K562 treated with DMSO at 1 percent for 24 hours (cell line): Measurements from ENCODE around the gene DAND5. TPM values are rescaled to one million over a fixed set of nuclear protein-coding genes. Genes with fewer than 3 reads are reported as not detected.

Experiments
- total RNA-seq: library from RNA; unstranded; fragments of 300-600 nt; gene quantifications from 2 replicates; pipeline ENCODE4 v1.2.3, GENCODE V29; 2022; ENCODE audit warnings: low read depth; ENCODE audit not compliant: insufficient read depth

The DAND5 gene
- total RNA-seq, result 0.14 TPM in 1 of 2 replicates, not detected in the other

GRCh38 chr19:12969292-12969988 is at the start of gene DAND5:
Gene DAND5, plus strand, starts transcription at chr19:12969576. Its CDS starts 85 bp downstream, at chr19:12969661.

GRCh38 chr19:12933287-12934072 is 35.9 kb upstream of the DAND5 start, which contains the start of gene FARSA:
Gene FARSA, minus strand, starts transcription at chr19:12933711. Its CDS starts 15 bp downstream, at chr19:12933696.

GRCh38 chr19:12937927-12938778 is 31.2 kb upstream of the DAND5 start, which contains the start of gene CALR:
Gene CALR, plus strand, starts transcription at chr19:12938609. Its CDS starts 71 bp downstream, at chr19:12938680.

GRCh38 chr19:12945479-12946091 is 23.8 kb upstream of the DAND5 start, which contains the start of gene RAD23A:
Gene RAD23A, plus strand, starts transcription at chr19:12945862. Its CDS starts 87 bp downstream, at chr19:12945949.

GRCh38 chr19:12956446-12957388 is 12.7 kb upstream of the DAND5 start, which contains the start of gene GADD45GIP1:
Gene GADD45GIP1, minus strand, starts transcription at chr19:12957223. Its CDS starts 11 bp downstream, at chr19:12957212.

GRCh38 chr19:12994701-12995595 is 25.6 kb downstream of the DAND5 start, which contains the start of gene NFIX:
Gene NFIX, plus strand, starts transcription at chr19:12995475. Its CDS starts 363 bp downstream, at chr19:12995838.

Other genes with a start within 250 kb of the DAND5 start
- gene TNPO2, start 245.6 kb upstream of the DAND5 start, total RNA-seq, result 32.6 and 33.0 TPM in 2 replicates
- gene TRIR, start 234.9 kb upstream of the DAND5 start, total RNA-seq, result 485 and 496 TPM in 2 replicates
- 92.4 and 109 TPM in 2 replicates for gene GET3, start 232.1 kb upstream of the DAND5 start, total RNA-seq
- gene BEST2, start 217.8 kb upstream of the DAND5 start, total RNA-seq, result not detected in 2 replicates
- gene HOOK2, start 194.0 kb upstream of the DAND5 start, total RNA-seq, result 23.8 and 27.0 TPM in 2 replicates
- 130 and 136 TPM in 2 replicates for gene JUNB, start 178.1 kb upstream of the DAND5 start, total RNA-seq
- gene PRDX2, start 167.8 kb upstream of the DAND5 start, total RNA-seq, result 388 and 416 TPM in 2 replicates
- gene THSD8, start 167.5 kb upstream of the DAND5 start, total RNA-seq, result 0.85 TPM in 1 of 2 replicates, not detected in the other
- gene RNASEH2A, start 163.0 kb upstream of the DAND5 start, total RNA-seq, result 86.0 and 110 TPM in 2 replicates
- gene RTBDN, start 135.0 kb upstream of the DAND5 start, total RNA-seq, result 2.0 and 3.5 TPM in 2 replicates
- 7.8 and 9.5 TPM in 2 replicates for gene MAST1, start 131.1 kb upstream of the DAND5 start, total RNA-seq
- gene DNASE2, start 88.1 kb upstream of the DAND5 start, total RNA-seq, result 157 TPM in 2 replicates
- gene KLF1, start 82.4 kb upstream of the DAND5 start, total RNA-seq, result 33.8 and 46.8 TPM in 2 replicates
- gene GCDH, start 78.4 kb upstream of the DAND5 start, total RNA-seq, result 17.5 and 23.0 TPM in 2 replicates
- gene SYCE2, start 50.3 kb upstream of the DAND5 start, total RNA-seq, result 2.3 and 5.5 TPM in 2 replicates
- gene FARSA, start 35.9 kb upstream of the DAND5 start, total RNA-seq, result 148 and 157 TPM in 2 replicates
- gene CALR, start 31.0 kb upstream of the DAND5 start, total RNA-seq, result 582 and 601 TPM in 2 replicates
- gene RAD23A, start 23.7 kb upstream of the DAND5 start, total RNA-seq, result 158 and 166 TPM in 2 replicates
- gene GADD45GIP1, start 12.4 kb upstream of the DAND5 start, total RNA-seq, result 44.0 and 48.0 TPM in 2 replicates
- 10.2 and 12.0 TPM in 2 replicates for gene NFIX, start 25.9 kb downstream of the DAND5 start, total RNA-seq
- gene LYL1, start 133.3 kb downstream of the DAND5 start, total RNA-seq, result 418 and 505 TPM in 2 replicates
- 34.6 and 35.4 TPM in 2 replicates for gene TRMT1, start 147.2 kb downstream of the DAND5 start, total RNA-seq
- gene NACC1, start 148.7 kb downstream of the DAND5 start, total RNA-seq, result 59.9 and 65.7 TPM in 2 replicates
- gene STX10, start 180.8 kb downstream of the DAND5 start, total RNA-seq, result 109 and 110 TPM in 2 replicates
- 248 and 282 TPM in 2 replicates for gene IER2, start 180.8 kb downstream of the DAND5 start, total RNA-seq